OCI-LY3 (cell line): ENCODE measurements around the gene PCNX3.

Experiments used
- H2AFZ ChIP-seq: fragments of 200-600, 300-600 bp; shearing (Covaris generic); 2 replicates; pipeline ENCODE4 v1.6.0; 2014; ENCODE audit warnings: antibody characterized with exemption, low read depth, low read length
- H3K27ac ChIP-seq: fragments of 200-600, 300-600 bp; sonication (generic); 2 replicates; pipeline ENCODE4 v1.5.1; 2014; ENCODE audit warnings: mild to moderate bottlenecking, low read length, moderate library complexity, mixed read lengths
- H3K27me3 ChIP-seq: fragments of 200-600, 300-600 bp; sonication (generic); 2 replicates; pipeline ENCODE4 v1.6.1; 2014; ENCODE audit warnings: low read depth, low read length, mixed read lengths
- H3K36me3 ChIP-seq: fragments of 200-600, 300-600 bp; sonication (generic); replicated peaks from 2 replicates; pipeline ENCODE3; 2014; ENCODE audit warnings: low read depth, low read length, mixed read lengths
- H3K4me1 ChIP-seq: fragments of 300-600, 200-600 bp; sonication (generic); 2 replicates; pipeline ENCODE4 v1.6.1; 2014; ENCODE audit warnings: low read length, mixed read lengths
- H3K4me2 ChIP-seq: fragments of 200-600, 300-600 bp; sonication (generic); 2 replicates; pipeline ENCODE4 v1.6.1; 2014; ENCODE audit warnings: low read length, mixed read lengths
- H3K4me3 ChIP-seq: fragments of 300-600, 200-600 bp; sonication (generic); 2 replicates; pipeline ENCODE4 v1.5.1; 2014; ENCODE audit warnings: antibody characterized with exemption, mild to moderate bottlenecking, low read length, moderate library complexity
- H3K79me2 ChIP-seq: fragments of 300-600, 200-600 bp; shearing (Covaris generic); 2 replicates; pipeline ENCODE4 v1.6.1; 2014; ENCODE audit warnings: mild to moderate bottlenecking, low read length, mixed read lengths
- H3K9ac ChIP-seq: fragments of 300-600, 200-600 bp; shearing (Covaris generic); 2 replicates; pipeline ENCODE4 v1.6.0; 2014; ENCODE audit warnings: mild to moderate bottlenecking, low read length, moderate library complexity
- H3K9me3 ChIP-seq: fragments of 200-600, 300-600 bp; shearing (Covaris generic); 2 replicates; pipeline ENCODE4 v1.6.1; 2014; ENCODE audit warnings: low read length, mixed read lengths; ENCODE audit not compliant: insufficient read depth
- H4K20me1 ChIP-seq: fragments of 200-600, 300-600 bp; sonication (generic); 2 replicates; pipeline ENCODE4 v1.6.1; 2016; ENCODE audit warnings: low read length, mixed read lengths; ENCODE audit not compliant: insufficient read depth
- EZH2phosphoT487 ChIP-seq: fragments of 200-600 bp; shearing (Covaris generic); IDR thresholded peaks from 2 replicates; pipeline ENCODE4 v1.6.1; 2018; ENCODE audit warnings: antibody characterized with exemption, mixed run types, low read depth
- TF ChIP-seq, protein P1 (sequence below): fragments of 200-600, 300-600 bp; sonication (generic); IDR thresholded peaks from 2 replicates; pipeline ENCODE4 v1.5.1; 2014; ENCODE audit warnings: antibody characterized with exemption, low read length, low read depth

Gene PCNX3

DNA sequence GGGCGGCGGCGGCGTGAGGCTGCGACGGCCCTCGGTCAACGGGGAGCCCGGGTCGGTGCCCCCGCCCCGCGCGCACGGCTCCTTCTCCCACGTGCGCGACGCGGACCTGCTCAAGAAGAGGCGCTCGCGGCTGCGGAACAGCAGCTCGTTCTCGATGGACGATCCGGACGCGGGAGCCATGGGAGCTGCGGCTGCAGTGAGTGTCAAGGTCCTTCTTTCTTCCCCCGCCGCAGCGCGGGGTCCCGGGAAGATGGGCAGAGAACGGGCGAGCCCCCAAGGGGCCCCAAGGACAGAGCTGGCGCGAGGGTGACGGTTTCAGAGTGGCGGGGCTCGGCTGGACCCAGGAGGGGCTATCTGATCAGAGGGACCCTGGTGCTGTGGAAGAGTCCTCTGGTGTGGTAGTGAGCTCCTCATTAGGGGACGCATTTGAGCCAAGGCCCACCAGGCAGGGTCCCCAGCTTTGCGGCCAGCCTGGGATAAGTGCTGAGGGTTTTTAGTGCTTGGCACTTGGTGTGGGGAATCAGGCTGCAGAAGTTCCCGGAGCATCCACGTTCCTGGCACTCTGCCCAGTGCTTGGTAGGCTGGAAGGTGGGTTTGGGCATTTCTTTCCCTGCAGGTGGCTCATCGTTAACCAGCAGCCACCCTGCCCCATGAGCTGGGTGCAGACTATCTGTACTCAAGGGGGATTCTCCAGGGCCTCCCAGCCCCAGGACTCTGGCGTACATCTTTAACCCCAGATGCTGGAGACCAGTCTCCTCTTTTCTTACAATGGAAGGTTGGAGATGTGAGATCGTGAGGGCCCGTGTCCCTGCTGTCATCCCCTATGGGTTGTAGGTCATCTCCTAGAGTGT lies 30.0 kb upstream of the PCNX3 start:
- H3K4me3 ChIP-seq, result no peak overlapping the region
- H3K4me2 ChIP-seq, result no peak overlapping the region
- H3K36me3 ChIP-seq, result peaks cover 23% of the 10 kb centered on the region
- peaks cover 48% of the 10 kb centered on the region for H3K4me1 ChIP-seq
- no peaks in the 10 kb centered on the region for H3K9me3 ChIP-seq
- TF ChIP-seq EZH2phosphoT487, result no peak
- TF ChIP-seq, protein P1, sequence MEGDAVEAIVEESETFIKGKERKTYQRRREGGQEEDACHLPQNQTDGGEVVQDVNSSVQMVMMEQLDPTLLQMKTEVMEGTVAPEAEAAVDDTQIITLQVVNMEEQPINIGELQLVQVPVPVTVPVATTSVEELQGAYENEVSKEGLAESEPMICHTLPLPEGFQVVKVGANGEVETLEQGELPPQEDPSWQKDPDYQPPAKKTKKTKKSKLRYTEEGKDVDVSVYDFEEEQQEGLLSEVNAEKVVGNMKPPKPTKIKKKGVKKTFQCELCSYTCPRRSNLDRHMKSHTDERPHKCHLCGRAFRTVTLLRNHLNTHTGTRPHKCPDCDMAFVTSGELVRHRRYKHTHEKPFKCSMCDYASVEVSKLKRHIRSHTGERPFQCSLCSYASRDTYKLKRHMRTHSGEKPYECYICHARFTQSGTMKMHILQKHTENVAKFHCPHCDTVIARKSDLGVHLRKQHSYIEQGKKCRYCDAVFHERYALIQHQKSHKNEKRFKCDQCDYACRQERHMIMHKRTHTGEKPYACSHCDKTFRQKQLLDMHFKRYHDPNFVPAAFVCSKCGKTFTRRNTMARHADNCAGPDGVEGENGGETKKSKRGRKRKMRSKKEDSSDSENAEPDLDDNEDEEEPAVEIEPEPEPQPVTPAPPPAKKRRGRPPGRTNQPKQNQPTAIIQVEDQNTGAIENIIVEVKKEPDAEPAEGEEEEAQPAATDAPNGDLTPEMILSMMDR, result no peak
- no peak overlapping the region for H2AFZ ChIP-seq
- no peak overlapping the region for H3K27ac ChIP-seq
- H3K9ac ChIP-seq, result no peak overlapping the region
- H3K79me2 ChIP-seq, result no peaks in the 10 kb centered on the region
- H3K27me3 ChIP-seq, result no peaks in the 10 kb centered on the region
- no peaks in the 10 kb centered on the region for H4K20me1 ChIP-seq

DNA sequence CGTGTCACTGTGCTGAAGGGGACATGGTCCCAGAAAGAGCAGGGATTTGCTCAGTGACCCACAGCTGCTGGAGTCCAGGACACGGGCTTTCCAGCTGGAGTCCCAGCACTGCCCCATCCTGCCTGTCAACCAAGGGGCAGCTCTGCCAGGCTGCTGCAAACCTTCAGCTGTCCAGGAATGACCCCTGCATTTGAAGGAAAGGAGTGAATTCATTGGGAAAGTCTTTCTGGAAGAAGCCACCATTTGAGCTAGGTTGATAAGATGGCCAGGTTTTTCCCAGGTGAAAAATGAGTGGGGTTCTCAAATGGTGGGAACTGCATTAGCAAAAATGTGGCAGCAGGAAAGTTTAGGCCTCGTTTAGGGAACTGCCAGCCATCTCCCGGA lies 29.3 kb upstream of the PCNX3 start:
- Histone ChIP-seq H3K36me3 (peaks cover 18% of the 10 kb centered on the region), H3K9ac (no peak overlapping the region), H3K27ac (peak overlapping the region; percentile 93), H2AFZ (no peak overlapping the region), H3K4me2 (peak overlapping the region; percentile 84; the same call in 1 of the 2 replicates), H3K79me2 (no peaks in the 10 kb centered on the region), H4K20me1 (no peaks in the 10 kb centered on the region), H3K4me3 (no peak overlapping the region), H3K9me3 (no peaks in the 10 kb centered on the region), H3K4me1 (peaks cover 48% of the 10 kb centered on the region), H3K27me3 (no peaks in the 10 kb centered on the region)
- TF ChIP-seq, protein P1, result no peak
- TF ChIP-seq EZH2phosphoT487, result no peak

DNA sequence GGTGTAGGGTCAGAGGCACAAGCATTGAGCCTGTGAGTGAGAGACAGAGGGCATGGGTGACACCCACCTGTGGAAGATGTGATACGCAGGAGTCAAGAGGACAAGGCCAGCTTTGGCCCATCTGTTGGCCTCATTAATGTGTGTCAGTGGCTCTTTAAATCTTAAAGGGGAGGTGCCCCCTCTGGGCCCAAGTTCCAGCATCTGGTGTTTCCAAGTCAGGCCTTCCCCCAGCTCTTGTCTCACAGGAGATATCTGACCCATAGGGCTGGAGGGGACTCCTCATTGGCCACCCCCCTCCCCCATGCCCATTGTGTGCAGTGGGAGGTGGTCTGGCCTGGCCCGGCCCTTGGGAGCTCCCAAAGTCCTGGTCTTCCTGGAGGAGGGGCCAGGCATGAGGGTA lies 28.9 kb upstream of the PCNX3 start:
- no peak for TF ChIP-seq EZH2phosphoT487
- Histone ChIP-seq H3K9me3 (no peaks in the 10 kb centered on the region), H3K4me1 (peaks cover 48% of the 10 kb centered on the region), H3K9ac (peak overlapping the region; percentile 6; the same call in 1 of the 2 replicates), H2AFZ (no peak overlapping the region), H3K4me3 (no peak overlapping the region), H3K79me2 (no peaks in the 10 kb centered on the region), H3K27ac (peak overlapping the region; percentile 93), H3K4me2 (peak overlapping the region; percentile 84), H4K20me1 (no peaks in the 10 kb centered on the region), H3K36me3 (peaks cover 15% of the 10 kb centered on the region), H3K27me3 (no peaks in the 10 kb centered on the region)

DNA sequence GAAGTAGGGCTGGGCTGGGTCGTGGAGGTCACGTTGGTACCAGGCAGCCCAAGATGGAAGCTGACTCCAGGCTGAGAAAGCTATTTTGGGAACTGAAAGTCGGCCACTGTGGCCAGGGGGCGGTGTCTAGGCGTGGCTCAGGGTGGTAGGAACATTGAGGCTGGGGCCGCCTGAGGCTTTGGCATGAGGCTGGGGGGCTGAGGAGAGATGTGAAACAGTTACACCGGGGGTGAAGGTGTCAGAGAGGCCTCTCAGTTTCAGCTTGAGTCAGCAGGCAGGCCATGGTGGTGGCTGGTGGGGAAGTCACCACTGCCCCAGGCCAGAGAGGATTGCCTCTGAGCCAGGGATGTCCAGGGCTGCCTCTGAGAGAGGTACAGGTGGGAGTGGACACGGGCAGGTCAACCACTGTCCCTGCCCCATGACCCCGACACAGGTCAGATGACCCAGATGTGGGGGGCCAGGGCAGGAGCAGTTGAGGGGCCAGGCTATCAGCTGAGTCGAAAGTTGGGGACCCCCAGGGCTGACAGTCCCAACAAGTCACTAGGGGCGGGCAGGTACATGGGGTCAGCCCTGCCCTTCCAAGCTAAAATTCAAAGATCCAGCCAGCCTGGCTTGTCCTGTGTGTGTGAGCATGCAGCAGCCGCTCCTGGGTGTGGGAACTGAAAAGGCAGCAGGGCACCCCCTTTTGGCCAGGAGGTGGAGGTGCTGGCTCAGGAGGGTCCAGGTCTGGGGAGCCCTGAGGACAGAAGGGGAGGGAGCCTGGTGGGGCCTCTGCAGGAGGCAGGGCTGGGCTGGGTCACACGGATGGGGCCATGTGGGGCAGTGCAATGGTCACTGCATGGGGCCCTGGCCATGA lies 27.1 kb upstream of the PCNX3 start:
- Histone ChIP-seq H3K4me2 (peak overlapping the region; percentile 84), H2AFZ (no peak overlapping the region), H3K9me3 (no peaks in the 10 kb centered on the region), H3K9ac (peak overlapping the region; percentile 71), H3K4me3 (peak overlapping the region; percentile 65), H3K4me1 (peaks cover 48% of the 10 kb centered on the region), H3K36me3 (peaks cover 15% of the 10 kb centered on the region), H4K20me1 (no peaks in the 10 kb centered on the region), H3K79me2 (no peaks in the 10 kb centered on the region), H3K27me3 (no peaks in the 10 kb centered on the region), H3K27ac (peak overlapping the region; percentile 93)
- TF ChIP-seq, protein P1, result peak; percentile 93
- TF ChIP-seq EZH2phosphoT487, result no peak
